ENCODE results near the gene UBR1.

UBR1 gene

DNA sequence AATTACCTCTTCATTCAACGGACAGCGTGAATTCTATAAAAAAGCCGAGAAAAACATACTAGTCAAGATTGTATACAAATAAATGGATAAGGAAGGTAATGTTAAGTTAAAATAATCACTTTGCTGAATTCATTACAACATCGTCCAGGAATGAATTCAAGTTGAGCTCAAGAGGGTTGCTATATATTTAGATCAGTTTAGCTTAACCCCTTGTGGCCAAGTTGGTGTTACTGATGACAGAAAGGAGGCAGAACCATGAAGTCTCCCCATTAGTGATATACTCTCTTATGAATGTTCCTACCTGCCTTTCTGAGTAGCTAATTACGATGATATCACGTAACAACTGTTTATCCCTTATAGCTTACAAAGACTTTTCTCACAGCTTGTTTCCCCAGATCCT is 34.9 kb downstream of the UBR1 start:
- no peak for DNase-seq (ENCODE audit: low read depth, low spot score)
- in situ Hi-C loops (cut with HindIII; ENCODE audit: low sequenced_read_pairs), result no loop called here
- no peak overlapping the region for H3K4me3 ChIP-seq (ENCODE audit: low read depth, low read length)
- TF ChIP-seq, protein P1, sequence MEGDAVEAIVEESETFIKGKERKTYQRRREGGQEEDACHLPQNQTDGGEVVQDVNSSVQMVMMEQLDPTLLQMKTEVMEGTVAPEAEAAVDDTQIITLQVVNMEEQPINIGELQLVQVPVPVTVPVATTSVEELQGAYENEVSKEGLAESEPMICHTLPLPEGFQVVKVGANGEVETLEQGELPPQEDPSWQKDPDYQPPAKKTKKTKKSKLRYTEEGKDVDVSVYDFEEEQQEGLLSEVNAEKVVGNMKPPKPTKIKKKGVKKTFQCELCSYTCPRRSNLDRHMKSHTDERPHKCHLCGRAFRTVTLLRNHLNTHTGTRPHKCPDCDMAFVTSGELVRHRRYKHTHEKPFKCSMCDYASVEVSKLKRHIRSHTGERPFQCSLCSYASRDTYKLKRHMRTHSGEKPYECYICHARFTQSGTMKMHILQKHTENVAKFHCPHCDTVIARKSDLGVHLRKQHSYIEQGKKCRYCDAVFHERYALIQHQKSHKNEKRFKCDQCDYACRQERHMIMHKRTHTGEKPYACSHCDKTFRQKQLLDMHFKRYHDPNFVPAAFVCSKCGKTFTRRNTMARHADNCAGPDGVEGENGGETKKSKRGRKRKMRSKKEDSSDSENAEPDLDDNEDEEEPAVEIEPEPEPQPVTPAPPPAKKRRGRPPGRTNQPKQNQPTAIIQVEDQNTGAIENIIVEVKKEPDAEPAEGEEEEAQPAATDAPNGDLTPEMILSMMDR (IDR thresholded peaks at IDR 0.05; ENCODE audit: low read depth, low read length), result no peak

DNA sequence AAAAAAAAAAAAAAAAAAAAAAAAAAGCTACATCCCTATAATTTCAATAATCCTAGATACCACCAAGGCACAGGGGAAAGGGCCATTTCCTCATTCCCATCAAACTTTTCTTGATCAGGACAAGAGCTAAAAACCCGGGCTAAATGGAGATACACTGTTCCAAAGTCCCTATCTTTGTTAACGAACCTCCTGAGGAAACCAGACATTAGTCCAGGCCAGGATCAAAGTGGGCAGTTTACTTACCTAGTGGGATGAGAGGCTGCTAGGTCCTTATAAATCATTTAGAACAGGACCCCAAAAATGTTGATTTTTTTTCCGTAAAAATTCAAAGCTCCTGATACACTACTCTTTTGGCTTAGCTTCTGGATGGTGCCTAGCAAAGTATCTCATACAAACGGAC is 35.6 kb downstream of the UBR1 start:
- DNase-seq (ENCODE audit: low read depth, low spot score), result no peak
- in situ Hi-C loops (cut with HindIII; ENCODE audit: low sequenced_read_pairs), result no loop called here
- TF ChIP-seq, protein P1 (IDR thresholded peaks at IDR 0.05; ENCODE audit: low read depth, low read length), result no peak
- no peak overlapping the region for H3K4me3 ChIP-seq (ENCODE audit: low read depth, low read length)

DNA sequence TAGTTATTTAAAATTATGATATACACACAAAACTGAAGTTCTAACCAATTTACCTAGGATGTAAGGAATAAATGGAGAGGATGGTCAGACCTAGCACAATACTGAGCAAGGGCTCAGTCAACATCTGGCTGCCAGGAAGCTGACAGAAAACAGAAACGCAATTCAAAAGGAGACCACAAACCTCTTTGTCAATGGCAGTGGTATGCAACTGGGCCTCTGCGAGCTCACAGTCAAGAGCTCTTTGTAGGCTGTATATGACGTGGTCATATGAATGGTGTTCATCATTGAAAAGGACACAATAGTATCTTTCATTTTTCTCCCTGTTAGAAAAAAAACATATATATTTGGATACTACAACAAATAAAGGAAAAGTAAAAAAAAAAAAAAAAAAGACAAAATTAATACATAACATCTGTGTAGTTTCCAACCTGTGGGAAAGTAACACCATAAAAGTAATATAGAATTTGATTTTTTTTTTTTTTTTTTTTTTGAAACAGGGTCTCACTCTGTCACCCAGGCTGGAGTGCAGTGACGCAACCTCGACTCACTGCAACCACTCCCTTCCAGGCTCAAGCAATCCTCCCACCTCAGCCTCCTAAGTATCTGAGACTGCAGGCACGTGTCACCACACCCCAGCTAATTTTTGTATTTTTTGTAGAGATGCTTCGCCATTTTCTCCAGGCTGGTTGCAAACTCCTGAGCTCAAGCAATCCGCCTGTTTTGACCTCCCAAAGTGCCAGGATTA is 37.9 kb downstream of the UBR1 start:
- in situ Hi-C loops (cut with HindIII; ENCODE audit: low sequenced_read_pairs), result no loop called here
- DNase-seq (ENCODE audit: low read depth, low spot score), result peak; percentile 71
- H3K4me3 ChIP-seq (ENCODE audit: low read depth, low read length), result no peak overlapping the region
- TF ChIP-seq, protein P1 (IDR thresholded peaks at IDR 0.05; ENCODE audit: low read depth, low read length), result no peak

DNA sequence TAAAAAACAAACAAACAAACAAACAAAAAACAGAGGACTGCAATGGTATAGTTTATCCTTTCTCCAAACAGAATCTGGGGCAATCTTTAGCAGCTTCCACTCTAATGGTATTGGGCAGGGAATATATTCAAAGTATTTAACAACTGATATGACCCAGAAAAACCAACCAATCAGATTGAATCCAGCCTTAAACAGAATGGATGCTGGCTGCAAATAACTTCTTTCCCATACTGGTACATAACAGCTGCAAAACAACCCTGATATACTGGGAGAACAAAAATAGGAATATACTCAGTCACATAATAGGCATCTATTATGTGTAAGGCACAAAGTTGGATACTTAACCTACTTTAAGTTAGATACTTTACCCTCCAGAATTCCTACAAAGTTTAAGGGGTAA is 49.1 kb downstream of the UBR1 start:
- DNase-seq (ENCODE audit: low read depth, low spot score), result no peak

DNA sequence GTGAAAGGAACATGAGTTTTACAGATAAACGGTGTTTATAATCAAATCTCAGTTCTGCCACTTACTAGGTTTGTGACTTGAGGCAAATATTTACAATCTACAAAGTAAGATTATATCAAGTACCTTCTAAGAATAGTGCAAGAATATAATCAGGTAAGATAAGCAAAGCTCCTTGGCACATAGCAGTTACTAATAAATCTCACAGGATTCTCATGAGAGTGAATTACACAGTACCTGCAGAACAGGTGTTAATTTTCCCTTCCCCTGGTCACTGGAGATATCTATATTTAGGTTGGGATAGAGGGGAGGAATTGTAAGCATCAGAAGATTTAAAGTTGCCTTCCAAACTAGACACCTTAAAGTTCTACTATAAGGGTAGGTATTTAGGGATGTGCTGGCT is 53.0 kb downstream of the UBR1 start:
- TF ChIP-seq, protein P1 (IDR thresholded peaks at IDR 0.05; ENCODE audit: low read depth, low read length), result no peak
- in situ Hi-C loops (cut with HindIII; ENCODE audit: low sequenced_read_pairs), result no loop called here
- no peak for DNase-seq (ENCODE audit: low read depth, low spot score)
- H3K4me3 ChIP-seq (ENCODE audit: low read depth, low read length), result no peak overlapping the region

More for the DNA sequence above, 49.1 kb downstream of the UBR1 start:
- H3K4me3 ChIP-seq (ENCODE audit: low read depth, low read length), result no peak overlapping the region
- in situ Hi-C loops (cut with HindIII; ENCODE audit: low sequenced_read_pairs), result no loop called here
- TF ChIP-seq, protein P1 (IDR thresholded peaks at IDR 0.05; ENCODE audit: low read depth, low read length), result no peak

DNA sequence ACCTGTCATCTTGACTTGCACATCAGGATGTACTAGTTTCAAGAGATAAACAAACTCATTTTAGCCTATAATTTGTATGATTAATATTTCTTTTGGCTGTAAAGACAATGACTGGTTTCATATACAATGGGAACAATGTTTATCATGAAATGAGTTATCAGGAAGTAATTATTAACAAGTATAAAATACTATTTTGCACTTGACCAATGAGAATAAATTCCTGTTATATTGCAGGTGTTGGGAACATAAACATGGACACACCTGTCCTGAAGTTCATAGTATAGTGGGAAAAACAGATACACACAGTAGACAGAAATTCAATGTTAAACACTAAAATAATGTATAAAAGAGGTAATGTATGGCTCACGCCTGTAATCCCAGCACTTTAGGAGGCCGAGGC is 56.9 kb downstream of the UBR1 start:
- no peak for DNase-seq (ENCODE audit: low read depth, low spot score)
- H3K4me3 ChIP-seq (ENCODE audit: low read depth, low read length), result no peak overlapping the region
- TF ChIP-seq, protein P1 (IDR thresholded peaks at IDR 0.05; ENCODE audit: low read depth, low read length), result no peak
- in situ Hi-C loops (cut with HindIII; ENCODE audit: low sequenced_read_pairs), result no loop called here
